ENCODE results near the gene VPS36.
"Not testable (repeated sequence)": the region's sequence is repeated elsewhere in the genome, so short reads cannot be mapped to it uniquely, and the experiment has no call there.

VPS36 gene

GRCh38 chr13:52374389-52374788, 76.0 kb downstream of the VPS36 start:
- DNase-seq = no peak

DNA sequence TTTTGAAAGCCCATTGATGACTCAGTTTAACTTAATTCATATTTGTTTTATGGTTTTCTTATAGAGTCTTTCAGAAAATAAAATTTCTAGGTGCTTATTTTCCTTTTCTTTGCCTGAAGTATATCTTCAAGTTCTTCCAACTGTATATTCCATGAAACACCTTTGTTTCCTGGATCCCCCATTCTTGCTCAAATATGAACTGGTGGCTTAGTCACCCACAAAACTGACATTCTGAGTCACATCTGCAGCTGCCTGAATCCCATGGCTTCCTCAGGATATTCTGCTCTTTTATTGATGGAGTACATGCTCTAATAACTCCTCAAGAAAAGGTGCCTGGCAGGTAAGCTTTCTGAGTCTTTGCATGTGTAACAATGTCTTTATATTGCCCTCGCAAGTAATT, 77.2 kb downstream of the VPS36 start:
- DNase-seq = not testable (repeated sequence)

DNA sequence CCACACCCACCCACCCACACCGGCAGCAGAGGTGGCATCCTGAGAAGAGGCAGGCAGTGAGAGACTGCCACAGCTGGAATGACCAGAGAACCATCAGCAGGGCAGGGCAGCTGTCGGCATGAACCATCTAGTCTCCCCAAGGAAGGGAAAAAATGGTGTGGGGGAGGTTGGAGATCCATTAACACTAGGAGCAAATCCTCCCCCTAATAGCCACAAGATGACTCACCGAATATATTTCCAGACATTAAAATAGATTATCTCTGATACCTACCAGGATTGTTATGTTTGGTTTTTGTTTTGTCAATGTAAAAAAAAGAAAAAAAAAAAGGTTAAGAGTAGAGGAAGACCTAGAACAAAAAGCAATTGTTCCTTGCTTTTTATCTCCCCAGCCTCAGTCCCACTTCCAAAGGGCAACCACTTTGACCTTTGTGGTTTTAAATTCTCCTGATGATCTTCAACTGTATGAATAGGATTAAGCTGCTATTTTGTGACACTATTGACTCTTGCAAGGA, 78.6 kb downstream of the VPS36 start:
- DNase-seq = no peak

DNA sequence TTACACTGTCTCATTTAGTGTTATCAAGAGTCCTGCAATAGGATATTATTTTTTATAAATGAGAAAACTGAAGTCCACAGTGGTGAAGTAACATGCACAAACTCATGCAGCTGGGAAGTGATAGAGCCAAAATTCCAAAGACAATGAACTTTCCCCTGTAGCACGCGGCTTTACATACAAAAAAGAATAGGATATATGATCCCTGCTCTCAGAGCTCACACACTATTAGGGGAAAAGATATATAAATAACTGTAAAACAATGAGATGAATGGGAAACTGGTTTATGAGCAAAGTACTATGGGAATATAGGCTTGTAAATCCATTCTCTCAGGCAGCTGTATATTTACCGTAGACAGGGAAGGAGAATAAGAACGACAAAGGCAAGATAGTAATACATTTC, 84.1 kb downstream of the VPS36 start:
- no peak for DNase-seq

All from NCI-H69 (cell line).